Stimulated activated naive CD8-positive, alpha-beta T cell treated with anti-CD3 and anti-CD28 coated beads, Interleukin-15, Interleukin-2, amounts not matched to agents 100 U/mL and 50 U/mL, for 24 hours (primary cell): Measurements from ENCODE around the gene PARP9.

Experiments used
- ATAC-seq: fragments of 150-1000 bp; cut with Tn5 transposase; one replicate; pipeline ENCODE4 v1.10.0; 2021
- DNase-seq: peaks from one replicate; pipeline ENCODE4 v3.0.0; 2021

Gene PARP9

GRCh38 chr3:122484985-122485384 lies 79.1 kb downstream of the PARP9 start:
- ATAC-seq, result no peak
- no peak for DNase-seq

GRCh38 chr3:122481390-122481789 lies 82.7 kb downstream of the PARP9 start:
- no peak for DNase-seq
- peak; percentile 87 for ATAC-seq
